Body of pancreas (tissue), 4 donors: ENCODE data around the gene TGM3.

Source experiments
- POLR2A ChIP-seq, 3 donors: fragments of 450-650 bp; IDR thresholded peaks; one replicate each; pipeline ENCODE4 v1.6.1; 2016; ENCODE audit warnings: antibody characterized with exemption in 3 of 3, mild to moderate bottlenecking in 2 of 3
- TF ChIP-seq, protein P1 (sequence below), 7 experiments: fragments of 450-650 bp in 4 of 7; fragments of 200-600 bp in 3 of 7; sonication (generic) in 3 of 7; IDR thresholded peaks; one replicate each; pipeline ENCODE4 v1.5.1; 2016 to 2019; ENCODE audit warnings: antibody characterized with exemption in 7 of 7

DNA sequence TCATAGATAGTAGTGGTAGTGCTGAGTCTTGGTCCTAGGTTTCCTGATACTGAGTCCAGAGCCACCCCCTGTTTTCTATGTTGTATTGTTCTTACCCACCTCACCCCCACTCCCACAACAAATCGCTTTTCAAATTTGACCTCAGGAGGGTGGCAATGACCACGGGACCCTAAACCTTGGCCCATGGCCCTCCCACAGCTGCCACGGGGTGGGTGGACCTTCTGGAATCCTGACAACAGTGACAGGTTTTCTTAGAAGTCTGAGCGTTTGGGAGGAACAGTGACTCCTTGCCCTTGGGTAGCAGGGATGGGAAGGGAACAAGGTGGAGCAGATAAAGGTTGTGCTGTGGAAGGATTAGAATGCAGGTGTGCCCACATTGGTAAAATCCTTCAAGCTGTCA lies 36.9 kb downstream of the TGM3 start:
- TF ChIP-seq, protein P1, sequence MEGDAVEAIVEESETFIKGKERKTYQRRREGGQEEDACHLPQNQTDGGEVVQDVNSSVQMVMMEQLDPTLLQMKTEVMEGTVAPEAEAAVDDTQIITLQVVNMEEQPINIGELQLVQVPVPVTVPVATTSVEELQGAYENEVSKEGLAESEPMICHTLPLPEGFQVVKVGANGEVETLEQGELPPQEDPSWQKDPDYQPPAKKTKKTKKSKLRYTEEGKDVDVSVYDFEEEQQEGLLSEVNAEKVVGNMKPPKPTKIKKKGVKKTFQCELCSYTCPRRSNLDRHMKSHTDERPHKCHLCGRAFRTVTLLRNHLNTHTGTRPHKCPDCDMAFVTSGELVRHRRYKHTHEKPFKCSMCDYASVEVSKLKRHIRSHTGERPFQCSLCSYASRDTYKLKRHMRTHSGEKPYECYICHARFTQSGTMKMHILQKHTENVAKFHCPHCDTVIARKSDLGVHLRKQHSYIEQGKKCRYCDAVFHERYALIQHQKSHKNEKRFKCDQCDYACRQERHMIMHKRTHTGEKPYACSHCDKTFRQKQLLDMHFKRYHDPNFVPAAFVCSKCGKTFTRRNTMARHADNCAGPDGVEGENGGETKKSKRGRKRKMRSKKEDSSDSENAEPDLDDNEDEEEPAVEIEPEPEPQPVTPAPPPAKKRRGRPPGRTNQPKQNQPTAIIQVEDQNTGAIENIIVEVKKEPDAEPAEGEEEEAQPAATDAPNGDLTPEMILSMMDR (IDR thresholded peaks at IDR 0.05) = no peak
- TF ChIP-seq POLR2A (IDR thresholded peaks at IDR 0.05) = no peak
